Measurements from ENCODE around the gene CXADR.

DNA sequence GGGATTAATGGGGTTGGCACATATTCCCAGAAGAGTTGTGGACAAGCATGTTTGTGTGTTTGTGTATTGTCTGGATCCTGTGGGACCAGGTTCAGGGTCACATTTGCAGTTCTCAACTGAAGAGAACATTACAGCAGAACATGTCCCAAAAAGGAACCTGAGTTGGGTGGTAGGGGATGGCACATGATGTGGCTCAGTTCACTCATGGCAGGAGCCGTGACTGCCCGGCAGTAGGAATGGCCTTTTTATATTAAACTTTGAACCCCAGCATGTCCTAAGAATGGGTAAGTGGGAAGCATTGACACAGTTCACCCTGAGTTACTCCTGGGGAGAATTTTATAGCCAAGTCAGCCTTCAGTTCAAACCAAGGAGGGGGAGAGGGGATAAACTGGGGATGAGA, 41.3 kb downstream of the CXADR start:
- TF ChIP-seq CTCF (IDR thresholded peaks at IDR 0.05) (no peak), ZFX (IDR thresholded peaks at IDR 0.05; ENCODE audit: borderline replicate concordance) (no peak)

Data from 22Rv1 (cell line).